WTC11 (cell line): ENCODE results near the gene TGFBI. TPM values are rescaled to one million over a fixed set of nuclear protein-coding genes. Genes with fewer than 3 reads are reported as not detected.

ENCODE experiments used
- ATAC-seq: fragments of 200-7000 bp; cut with Tn5 transposase; 2 replicates; pipeline ENCODE4 v1.10.0; 2021; ENCODE audit warnings: mild to moderate bottlenecking, moderate library complexity
- CTCF ChIA-PET: fragments of 300-600 bp; sonication (Branson Sonifier 250); formaldehyde crosslinking; loops from one replicate; lab custom pipeline; 2021; ENCODE audit warnings: antibody characterized with exemption; lab: Charles Lee
- POLR2A ChIA-PET: fragments of 350-600 bp; sonication (Branson Sonifier 250); formaldehyde crosslinking; loops from one replicate; lab custom pipeline; 2021; ENCODE audit warnings: antibody characterized with exemption; lab: Charles Lee
- DNase-seq: peaks from one replicate; pipeline ENCODE4 v3.0.0; 2021; ENCODE audit warnings: low spot score
- H3K27ac Mint-ChIP-seq: 2 replicates; pipeline ENCODE4 v1.8.0; 2021; ENCODE audit warnings: mixed read lengths
- H3K27me3 Mint-ChIP-seq: 2 replicates; pipeline ENCODE4 v1.8.0; 2021; ENCODE audit warnings: low read depth, mild to moderate bottlenecking, moderate library complexity, mixed read lengths
- H3K36me3 Mint-ChIP-seq: 2 replicates; pipeline ENCODE4 v1.8.0; 2021; ENCODE audit warnings: mixed read lengths
- H3K4me1 Mint-ChIP-seq: 2 replicates; pipeline ENCODE4 v1.8.0; 2022; ENCODE audit warnings: mixed read lengths
- H3K4me3 Mint-ChIP-seq: 2 replicates; pipeline ENCODE4 v1.8.0; 2021; ENCODE audit warnings: mild to moderate bottlenecking, moderate library complexity, mixed read lengths
- H3K9me3 Mint-ChIP-seq: 2 replicates; pipeline ENCODE4 v1.8.0; 2021; ENCODE audit warnings: mixed read lengths
- AFF4 ChIP-seq: sonication (generic); formaldehyde crosslinking; IDR thresholded peaks from 2 replicates; pipeline ENCODE4 v1.8.1; 2023; ENCODE audit warnings: mild to moderate bottlenecking, missing genetic modification reagents, borderline replicate concordance
- FOXK1 ChIP-seq: sonication (generic); formaldehyde crosslinking; IDR thresholded peaks from 2 replicates; pipeline ENCODE4 v1.8.0; 2022; ENCODE audit warnings: mild to moderate bottlenecking, moderate library complexity, missing genetic modification reagents
- FOXP1 ChIP-seq: sonication (generic); formaldehyde crosslinking; IDR thresholded peaks from 2 replicates; pipeline ENCODE4 v1.8.0; 2022; ENCODE audit warnings: missing genetic modification reagents, mild to moderate bottlenecking, moderate library complexity, borderline replicate concordance
- IRF2 ChIP-seq: sonication (generic); formaldehyde crosslinking; IDR thresholded peaks from 2 replicates; pipeline ENCODE4 v1.8.0; 2022; ENCODE audit warnings: low read depth, missing genetic modification reagents, borderline replicate concordance
- NFE2L1 ChIP-seq: sonication (generic); formaldehyde crosslinking; IDR thresholded peaks from 2 replicates; pipeline ENCODE4 v1.8.1; 2023; ENCODE audit warnings: missing genetic modification reagents
- NR3C1 ChIP-seq: sonication (generic); formaldehyde crosslinking; conservative IDR thresholded peaks from 2 replicates; pipeline ENCODE4 v1.8.1; 2023; ENCODE audit warnings: low read depth, mild to moderate bottlenecking, missing genetic modification reagents
- RORB ChIP-seq: fragments of 250-450 bp; sonication (Bioruptor Pico); IDR thresholded peaks from 2 replicates; pipeline ENCODE4 v1.9.0; 2021; ENCODE audit warnings: mild to moderate bottlenecking
- SMAD4 ChIP-seq: sonication (generic); formaldehyde crosslinking; IDR thresholded peaks from 2 replicates; pipeline ENCODE4 v1.8.0; 2022; ENCODE audit warnings: mild to moderate bottlenecking, missing genetic modification reagents
- SOX15 ChIP-seq: fragments of 250-450 bp; sonication (Bioruptor Pico); IDR thresholded peaks from 2 replicates; pipeline ENCODE4 v1.9.0; 2021; ENCODE audit warnings: mild to moderate bottlenecking
- TCF7 ChIP-seq: sonication (generic); formaldehyde crosslinking; IDR thresholded peaks from 2 replicates; pipeline ENCODE4 v1.8.0; 2022; ENCODE audit warnings: mild to moderate bottlenecking, low read depth, missing genetic modification reagents, moderate library complexity
- TEAD4 ChIP-seq: sonication (generic); formaldehyde crosslinking; IDR thresholded peaks from 2 replicates; pipeline ENCODE4 v1.8.0; 2022; ENCODE audit warnings: mild to moderate bottlenecking, missing genetic modification reagents
- ZNF138 ChIP-seq: sonication (generic); formaldehyde crosslinking; conservative IDR thresholded peaks from 2 replicates; pipeline ENCODE4 v1.8.1; 2022; ENCODE audit warnings: mild to moderate bottlenecking, moderate library complexity, missing genetic modification reagents
- ZNF232 ChIP-seq: sonication (generic); formaldehyde crosslinking; IDR thresholded peaks from 2 replicates; pipeline ENCODE4 v1.8.0; 2022; ENCODE audit warnings: mild to moderate bottlenecking, missing genetic modification reagents
- ZNF396 ChIP-seq: fragments of 250-450 bp; sonication (Bioruptor Pico); IDR thresholded peaks from 2 replicates; pipeline ENCODE4 v1.8.0; 2021; ENCODE audit warnings: mild to moderate bottlenecking, moderate library complexity, borderline replicate concordance
- ZNF416 ChIP-seq: fragments of 250-450 bp; sonication (Bioruptor Pico); IDR thresholded peaks from 2 replicates; pipeline ENCODE4 v1.9.0; 2021; ENCODE audit warnings: mild to moderate bottlenecking, inconsistent platforms
- ZNF532 ChIP-seq: fragments of 250-450 bp; sonication (Bioruptor Pico); IDR thresholded peaks from 2 replicates; pipeline ENCODE4 v1.9.0; 2021; ENCODE audit warnings: mild to moderate bottlenecking, borderline replicate concordance
- total RNA-seq: library from RNA; stranded (reverse); gene quantifications from 3 replicates; pipeline ENCODE4 v1.2.3, GENCODE V29; 2021
- TF ChIP-seq, protein P1 (sequence below): sonication (generic); formaldehyde crosslinking; conservative IDR thresholded peaks from 2 replicates; pipeline ENCODE4 v1.8.1; 2022; ENCODE audit warnings: mild to moderate bottlenecking, missing genetic modification reagents
- TF ChIP-seq, protein P2 (sequence below): sonication (generic); formaldehyde crosslinking; IDR thresholded peaks from 2 replicates; pipeline ENCODE4 v1.8.0; 2023; ENCODE audit warnings: missing genetic modification reagents
- TF ChIP-seq, protein P3 (sequence below): sonication (generic); formaldehyde crosslinking; IDR thresholded peaks from 2 replicates; pipeline ENCODE4 v1.8.0; 2023; ENCODE audit warnings: missing genetic modification reagents, mild to moderate bottlenecking, borderline replicate concordance

Gene TGFBI
- total RNA-seq, 1 experiment from 2014 or later = 7.2 TPM

DNA sequence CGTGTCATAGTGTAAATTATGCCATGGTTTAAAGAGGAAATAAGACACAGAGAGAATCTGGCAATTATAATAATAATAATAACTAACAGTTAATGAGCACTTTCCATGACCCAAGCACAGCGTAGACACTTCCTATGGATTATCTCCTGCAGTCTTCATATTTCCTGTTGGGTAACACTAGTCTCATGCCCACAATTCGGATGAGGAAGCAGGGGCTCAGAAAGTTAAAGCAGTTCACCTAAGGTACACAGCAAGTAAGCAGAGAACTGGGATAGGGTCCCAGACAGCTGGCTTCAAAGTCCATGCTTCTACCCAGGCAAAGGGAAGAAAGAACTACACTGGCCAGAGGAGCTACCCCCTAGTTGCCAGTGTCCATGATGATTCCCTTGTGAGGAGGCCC, 27.9 kb upstream of the TGFBI start (continued):
- no peak for TF ChIP-seq AFF4 (CRISPR knock-in tag)
- no peak for TF ChIP-seq SOX15

- Mint-ChIP-seq H3K9me3 (no peaks in the 10 kb centered on the region), H3K4me3 (no peak overlapping the region), H3K4me1 (no peaks in the 10 kb centered on the region), H3K36me3 (no peaks in the 10 kb centered on the region), H3K27ac (no peak overlapping the region), H3K27me3 (no peaks in the 10 kb centered on the region)
- ChIA-PET POLR2A (no interaction called here), CTCF (interaction anchor here (1.2 kb wide), 2 partner anchors 24 kb away, joined by 4 to 6 read pairs; no protein-coding TSS in a partner anchor)
- TF ChIP-seq NR3C1 (CRISPR knock-in tag) (no peak), ZNF232 (CRISPR knock-in tag) (no peak), SMAD4 (CRISPR knock-in tag) (no peak), IRF2 (CRISPR knock-in tag) (no peak), TEAD4 (CRISPR knock-in tag) (no peak), TCF7 (CRISPR knock-in tag) (no peak), RORB (CRISPR knock-in tag) (no peak), ZNF138 (CRISPR knock-in tag) (no peak), ZNF416 (CRISPR knock-in tag) (no peak), NFE2L1 (CRISPR knock-in tag) (no peak), ZNF532 (CRISPR knock-in tag) (no peak), ZNF396 (CRISPR knock-in tag) (no peak), FOXP1 (CRISPR knock-in tag) (no peak), FOXK1 (no peak)
- TF ChIP-seq, protein P1, sequence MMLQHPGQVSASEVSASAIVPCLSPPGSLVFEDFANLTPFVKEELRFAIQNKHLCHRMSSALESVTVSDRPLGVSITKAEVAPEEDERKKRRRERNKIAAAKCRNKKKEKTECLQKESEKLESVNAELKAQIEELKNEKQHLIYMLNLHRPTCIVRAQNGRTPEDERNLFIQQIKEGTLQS (CRISPR knock-in tag) = no peak
- TF ChIP-seq, protein P2, sequence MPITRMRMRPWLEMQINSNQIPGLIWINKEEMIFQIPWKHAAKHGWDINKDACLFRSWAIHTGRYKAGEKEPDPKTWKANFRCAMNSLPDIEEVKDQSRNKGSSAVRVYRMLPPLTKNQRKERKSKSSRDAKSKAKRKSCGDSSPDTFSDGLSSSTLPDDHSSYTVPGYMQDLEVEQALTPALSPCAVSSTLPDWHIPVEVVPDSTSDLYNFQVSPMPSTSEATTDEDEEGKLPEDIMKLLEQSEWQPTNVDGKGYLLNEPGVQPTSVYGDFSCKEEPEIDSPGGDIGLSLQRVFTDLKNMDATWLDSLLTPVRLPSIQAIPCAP = no peak
- TF ChIP-seq, protein P3, sequence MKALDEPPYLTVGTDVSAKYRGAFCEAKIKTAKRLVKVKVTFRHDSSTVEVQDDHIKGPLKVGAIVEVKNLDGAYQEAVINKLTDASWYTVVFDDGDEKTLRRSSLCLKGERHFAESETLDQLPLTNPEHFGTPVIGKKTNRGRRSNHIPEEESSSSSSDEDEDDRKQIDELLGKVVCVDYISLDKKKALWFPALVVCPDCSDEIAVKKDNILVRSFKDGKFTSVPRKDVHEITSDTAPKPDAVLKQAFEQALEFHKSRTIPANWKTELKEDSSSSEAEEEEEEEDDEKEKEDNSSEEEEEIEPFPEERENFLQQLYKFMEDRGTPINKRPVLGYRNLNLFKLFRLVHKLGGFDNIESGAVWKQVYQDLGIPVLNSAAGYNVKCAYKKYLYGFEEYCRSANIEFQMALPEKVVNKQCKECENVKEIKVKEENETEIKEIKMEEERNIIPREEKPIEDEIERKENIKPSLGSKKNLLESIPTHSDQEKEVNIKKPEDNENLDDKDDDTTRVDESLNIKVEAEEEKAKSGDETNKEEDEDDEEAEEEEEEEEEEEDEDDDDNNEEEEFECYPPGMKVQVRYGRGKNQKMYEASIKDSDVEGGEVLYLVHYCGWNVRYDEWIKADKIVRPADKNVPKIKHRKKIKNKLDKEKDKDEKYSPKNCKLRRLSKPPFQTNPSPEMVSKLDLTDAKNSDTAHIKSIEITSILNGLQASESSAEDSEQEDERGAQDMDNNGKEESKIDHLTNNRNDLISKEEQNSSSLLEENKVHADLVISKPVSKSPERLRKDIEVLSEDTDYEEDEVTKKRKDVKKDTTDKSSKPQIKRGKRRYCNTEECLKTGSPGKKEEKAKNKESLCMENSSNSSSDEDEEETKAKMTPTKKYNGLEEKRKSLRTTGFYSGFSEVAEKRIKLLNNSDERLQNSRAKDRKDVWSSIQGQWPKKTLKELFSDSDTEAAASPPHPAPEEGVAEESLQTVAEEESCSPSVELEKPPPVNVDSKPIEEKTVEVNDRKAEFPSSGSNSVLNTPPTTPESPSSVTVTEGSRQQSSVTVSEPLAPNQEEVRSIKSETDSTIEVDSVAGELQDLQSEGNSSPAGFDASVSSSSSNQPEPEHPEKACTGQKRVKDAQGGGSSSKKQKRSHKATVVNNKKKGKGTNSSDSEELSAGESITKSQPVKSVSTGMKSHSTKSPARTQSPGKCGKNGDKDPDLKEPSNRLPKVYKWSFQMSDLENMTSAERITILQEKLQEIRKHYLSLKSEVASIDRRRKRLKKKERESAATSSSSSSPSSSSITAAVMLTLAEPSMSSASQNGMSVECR (CRISPR knock-in tag) = no peak
- DNase-seq (no peak), ATAC-seq (no peak)
Observed at GRCh38 chr5:136001466-136001981, 27.3 kb upstream of the TGFBI start.
